T47D (cell line): ENCODE results near the gene XKR7.

ENCODE experiments used
- DNase-seq, 2 experiments: peaks; one replicate each; pipeline versions ENCODE4 v3.0.0 to v3.0.0-alpha.2; 2011 to 2012; ENCODE audit warnings: low read depth in 1 of 2, low spot score in 1 of 2
- JUND ChIP-seq: IDR thresholded peaks from 2 replicates; pipeline ENCODE4 v1.6.1; 2012; ENCODE audit warnings: low read depth
- in situ Hi-C: cut with HindIII; loops from 2 replicates; pipeline ENCODE4 v1.10.0; 2016; ENCODE audit warnings: low sequenced_read_pairs, low pct_unique_long_range_greater_than_20kb

Gene XKR7

GRCh38 chr20:31930779-31931178 lies 37.2 kb upstream of the XKR7 start:
- in situ Hi-C loops, result no loop called here
- no peak for DNase-seq
- TF ChIP-seq JUND, result no peak

GRCh38 chr20:31933698-31934097 lies 34.3 kb upstream of the XKR7 start:
- in situ Hi-C loops, result no loop called here
- no peak for TF ChIP-seq JUND
- DNase-seq, result no peak

GRCh38 chr20:31934491-31934890 lies 33.5 kb upstream of the XKR7 start:
- in situ Hi-C loops, result no loop called here
- DNase-seq, result no peak
- no peak for TF ChIP-seq JUND

- DNase-seq, result no peak
- no peak for TF ChIP-seq JUND
- in situ Hi-C loops, result no loop called here
These were observed 32.8 kb upstream of the XKR7 start for GRCh38 chr20:31934968-31935764.

GRCh38 chr20:31936420-31936819 lies 31.5 kb upstream of the XKR7 start:
- TF ChIP-seq JUND, result no peak
- in situ Hi-C loops, result no loop called here
- no peak for DNase-seq

GRCh38 chr20:31937820-31938219 lies 30.1 kb upstream of the XKR7 start:
- DNase-seq, result no peak
- in situ Hi-C loops, result no loop called here
- TF ChIP-seq JUND, result no peak

- DNase-seq, result no peak
- no peak for TF ChIP-seq JUND
- in situ Hi-C loops, result loop anchor here (5.0 kb wide), 1 partner anchor 83 kb away; no protein-coding TSS in a partner anchor
These were observed 28.3 kb upstream of the XKR7 start for GRCh38 chr20:31939661-31940060.

GRCh38 chr20:31943052-31943471 lies 24.9 kb upstream of the XKR7 start:
- no peak for TF ChIP-seq JUND
- in situ Hi-C loops, result loop anchor here (5.0 kb wide), 1 partner anchor 79 kb away; no protein-coding TSS in a partner anchor
- DNase-seq, result peak; percentile 24 to 66

- no peak for TF ChIP-seq JUND
- in situ Hi-C loops, result no loop called here
- no peak for DNase-seq
These were observed 22.6 kb upstream of the XKR7 start for GRCh38 chr20:31945319-31945718.

GRCh38 chr20:31945785-31946184 lies 22.2 kb upstream of the XKR7 start:
- in situ Hi-C loops, result no loop called here
- no peak for TF ChIP-seq JUND
- no peak for DNase-seq

- TF ChIP-seq JUND, result no peak
- in situ Hi-C loops, result no loop called here
- no peak for DNase-seq
These were observed 19.9 kb upstream of the XKR7 start for GRCh38 chr20:31948008-31948407.

GRCh38 chr20:31949877-31950646 lies 17.9 kb upstream of the XKR7 start:
- no peak for DNase-seq
- in situ Hi-C loops, result no loop called here

GRCh38 chr20:31951203-31951529 lies 16.8 kb upstream of the XKR7 start:
- DNase-seq, result no peak
- no peak for TF ChIP-seq JUND
- in situ Hi-C loops, result no loop called here

More at GRCh38 chr20:31949877-31950646, 17.9 kb upstream of the XKR7 start:
- no peak for TF ChIP-seq JUND
